HEK293 (cell line): ENCODE results near the gene PEAK3.
A peak's percentile ranks its signal among the peaks of the same experiment; 100 is the strongest.

ENCODE experiments used
- CTCF ChIA-PET: fragments of 350-600 bp; formaldehyde crosslinking; extraction: SDS; loops from one replicate; lab custom pipeline; 2021; ENCODE audit warnings: antibody characterized with exemption; lab: Yijun Ruan, JAX
- POLR2A ChIA-PET: fragments of 300-600 bp; formaldehyde crosslinking; extraction: SDS; loops from one replicate; lab custom pipeline; 2020; ENCODE audit warnings: antibody characterized with exemption, inconsistent platforms; lab: Yijun Ruan, JAX
- H3K27ac ChIP-seq: fragments of 200-500 bp; sonication (Bioruptor generic); 2 replicates; pipeline ENCODE4 v1.5.1; 2014; ENCODE audit warnings: low read depth, low read length, control low read depth, inconsistent platforms; ENCODE audit errors: extremely low read depth
- H3K36me3 ChIP-seq, 2 experiments: fragments of 200-500 bp in 1 of 2; sonication (Bioruptor generic) in 1 of 2; 1 replicate in 1 of 2; 2 replicates in 1 of 2; pipeline ENCODE4 v1.5.1; 2014 to 2017; ENCODE audit warnings: inconsistent platforms in 2 of 2, low read length in 2 of 2; ENCODE audit not compliant: control insufficient read depth in 2 of 2, insufficient read depth in 1 of 2
- H3K4me1 ChIP-seq: fragments of 200-500 bp; sonication (Bioruptor generic); 2 replicates; pipeline ENCODE4 v1.5.1; 2014; ENCODE audit warnings: mild to moderate bottlenecking, low read length, inconsistent platforms; ENCODE audit not compliant: control insufficient read depth, insufficient read depth
- H3K4me3 ChIP-seq: 2 replicates; pipeline ENCODE4 v1.5.1; 2011; ENCODE audit warnings: low read depth, mild to moderate bottlenecking, control low read depth, low read length, moderate library complexity
- H3K9me3 ChIP-seq: fragments of 200-500 bp; sonication (Bioruptor generic); 2 replicates; pipeline ENCODE4 v1.5.1; 2014; ENCODE audit warnings: low read depth, low read length, inconsistent platforms; ENCODE audit not compliant: control insufficient read depth, insufficient read depth
- GLI4 ChIP-seq: fragments of 450-650 bp; formaldehyde crosslinking; IDR thresholded peaks from 2 replicates; pipeline ENCODE4 v1.5.1; 2016; ENCODE audit warnings: missing biosample characterization, missing genetic modification characterization
- KLF16 ChIP-seq: fragments of 450-650 bp; formaldehyde crosslinking; IDR thresholded peaks from 2 replicates; pipeline ENCODE4 v1.5.1; 2017; ENCODE audit warnings: missing biosample characterization, missing genetic modification characterization
- KLF9 ChIP-seq: fragments of 450-650 bp; formaldehyde crosslinking; IDR thresholded peaks from 2 replicates; pipeline ENCODE4 v1.5.1; 2016; ENCODE audit warnings: missing biosample characterization, missing genetic modification characterization, low read depth
- RBAK ChIP-seq: fragments of 450-650 bp; formaldehyde crosslinking; IDR thresholded peaks from 2 replicates; pipeline ENCODE4 v1.5.1; 2016; ENCODE audit warnings: missing biosample characterization, missing genetic modification characterization
- SP3 ChIP-seq: fragments of 450-650 bp; formaldehyde crosslinking; IDR thresholded peaks from 2 replicates; pipeline ENCODE4 v1.5.1; 2016; ENCODE audit warnings: missing biosample characterization, missing genetic modification characterization
- ZBTB44 ChIP-seq: fragments of 450-650 bp; IDR thresholded peaks from 2 replicates; pipeline ENCODE4 v1.5.1; 2018; ENCODE audit warnings: missing biosample characterization, mild to moderate bottlenecking, missing genetic modification characterization
- ZFP37 ChIP-seq: fragments of 450-650 bp; formaldehyde crosslinking; IDR thresholded peaks from 2 replicates; pipeline ENCODE4 v1.5.1; 2016; ENCODE audit warnings: missing biosample characterization, missing genetic modification characterization
- ZNF146 ChIP-seq: fragments of 450-650 bp; formaldehyde crosslinking; IDR thresholded peaks from 2 replicates; pipeline ENCODE4 v1.5.1; 2016; ENCODE audit warnings: missing biosample characterization, missing genetic modification characterization
- ZNF292 ChIP-seq: fragments of 450-650 bp; formaldehyde crosslinking; IDR thresholded peaks from 2 replicates; pipeline ENCODE4 v1.5.1; 2016; ENCODE audit warnings: low read depth, missing biosample characterization, missing genetic modification characterization, borderline replicate concordance
- ZNF391 ChIP-seq: fragments of 450-650 bp; formaldehyde crosslinking; IDR thresholded peaks from 2 replicates; pipeline ENCODE4 v1.5.1; 2016; ENCODE audit warnings: low read depth, missing biosample characterization, missing genetic modification characterization, borderline replicate concordance
- ZNF404 ChIP-seq: fragments of 450-650 bp; formaldehyde crosslinking; IDR thresholded peaks from 2 replicates; pipeline ENCODE4 v1.5.1; 2017; ENCODE audit warnings: missing biosample characterization, missing genetic modification characterization
- ZNF610 ChIP-seq: fragments of 450-650 bp; formaldehyde crosslinking; IDR thresholded peaks from 2 replicates; pipeline ENCODE4 v1.5.1; 2016; ENCODE audit warnings: missing biosample characterization, missing genetic modification characterization, borderline replicate concordance
- ZNF629 ChIP-seq: fragments of 450-650 bp; formaldehyde crosslinking; IDR thresholded peaks from 2 replicates; pipeline ENCODE4 v1.5.1; 2017; ENCODE audit warnings: missing biosample characterization, missing genetic modification characterization
- ZNF837 ChIP-seq: fragments of 450-650 bp; formaldehyde crosslinking; IDR thresholded peaks from 2 replicates; pipeline ENCODE4 v1.5.1; 2016; ENCODE audit warnings: missing biosample characterization, missing genetic modification characterization
- TF ChIP-seq, protein P1 (sequence below): fragments of 450-650 bp; formaldehyde crosslinking; IDR thresholded peaks from 2 replicates; pipeline ENCODE4 v1.5.1; 2016; ENCODE audit warnings: missing biosample characterization, missing genetic modification characterization
- TF ChIP-seq, protein P2 (sequence below): fragments of 450-650 bp; formaldehyde crosslinking; IDR thresholded peaks from 2 replicates; pipeline ENCODE4 v1.5.1; 2016; ENCODE audit warnings: missing biosample characterization, missing genetic modification characterization
- TF ChIP-seq, protein P3 (sequence below): fragments of 450-650 bp; formaldehyde crosslinking; IDR thresholded peaks from 2 replicates; pipeline ENCODE4 v1.5.1; 2017; ENCODE audit warnings: missing biosample characterization, missing genetic modification characterization

PEAK3 gene

DNA sequence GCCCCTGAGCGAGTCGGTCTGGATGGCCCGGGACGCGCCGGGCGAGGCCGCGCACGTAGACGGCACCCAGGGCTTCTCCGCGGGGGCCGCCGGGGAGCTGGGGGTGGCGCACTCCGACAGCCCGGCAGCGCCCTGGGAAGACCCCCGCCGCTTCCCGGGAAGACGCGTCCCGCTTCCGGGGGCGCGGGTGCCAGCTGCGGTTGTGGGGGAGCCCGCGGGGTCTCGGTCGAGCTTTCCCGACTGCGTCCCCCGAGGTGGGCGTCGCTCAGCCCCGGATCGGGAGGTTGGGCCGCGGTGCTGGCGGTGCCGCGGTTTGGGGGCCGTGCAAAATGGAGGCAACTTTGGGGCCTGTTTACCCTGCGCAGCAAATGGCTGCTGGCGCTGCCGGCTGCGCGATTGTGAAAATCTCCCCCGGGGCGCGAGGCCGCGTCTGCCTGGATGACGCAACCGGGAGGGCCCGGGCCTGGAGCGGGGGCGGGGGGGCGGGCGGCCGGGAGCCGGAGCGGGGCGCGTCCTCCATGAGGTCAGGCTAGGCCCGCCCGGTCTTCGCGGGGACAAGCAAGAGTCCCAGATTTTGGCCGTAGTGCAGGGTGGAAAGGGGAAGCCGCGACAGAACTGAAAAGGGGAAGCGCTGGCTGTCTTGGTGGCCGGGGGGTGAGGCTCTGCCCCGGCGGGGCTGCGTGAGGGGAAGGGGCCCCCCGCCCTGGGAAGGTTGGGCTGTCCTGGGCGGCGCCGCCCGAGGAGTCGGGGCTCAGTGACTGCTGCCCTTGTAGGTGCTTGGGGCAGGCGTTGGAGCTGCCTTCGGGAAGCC is 11.3 kb downstream of the PEAK3 start (continued):
- TF ChIP-seq, protein P1, sequence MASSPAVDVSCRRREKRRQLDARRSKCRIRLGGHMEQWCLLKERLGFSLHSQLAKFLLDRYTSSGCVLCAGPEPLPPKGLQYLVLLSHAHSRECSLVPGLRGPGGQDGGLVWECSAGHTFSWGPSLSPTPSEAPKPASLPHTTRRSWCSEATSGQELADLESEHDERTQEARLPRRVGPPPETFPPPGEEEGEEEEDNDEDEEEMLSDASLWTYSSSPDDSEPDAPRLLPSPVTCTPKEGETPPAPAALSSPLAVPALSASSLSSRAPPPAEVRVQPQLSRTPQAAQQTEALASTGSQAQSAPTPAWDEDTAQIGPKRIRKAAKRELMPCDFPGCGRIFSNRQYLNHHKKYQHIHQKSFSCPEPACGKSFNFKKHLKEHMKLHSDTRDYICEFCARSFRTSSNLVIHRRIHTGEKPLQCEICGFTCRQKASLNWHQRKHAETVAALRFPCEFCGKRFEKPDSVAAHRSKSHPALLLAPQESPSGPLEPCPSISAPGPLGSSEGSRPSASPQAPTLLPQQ: peak; percentile 88
- TF ChIP-seq ZBTB44: no peak
- TF ChIP-seq ZFP37 (tag by site-specific recombination): no peak

- ChIA-PET POLR2A (interaction anchor here (1.4 to 3.4 kb wide), 2 partner anchors 31 to 206 kb away, joined by 3 to 18 read pairs; partner anchors contain the start of gene GADD45B), CTCF (interaction anchor here (0.6 kb wide), 2 partner anchors 10 to 424 kb away, joined by 3 read pairs; no protein-coding TSS in a partner anchor)
- H3K9me3 ChIP-seq: no peaks in the 10 kb centered on the region
- 0 out of 2 replicates have a peak, but pooled peaks have one; percentile 43 for TF ChIP-seq ZNF292 (tag by site-specific recombination)
- no peak for TF ChIP-seq ZNF404 (tag by site-specific recombination)
- TF ChIP-seq SP3: peak; percentile 18
- 0 out of 2 replicates have a peak, but pooled peaks have one; percentile 13 for TF ChIP-seq ZNF610
- no peak for TF ChIP-seq ZNF146 (tag by site-specific recombination)
- TF ChIP-seq ZNF837 (tag by site-specific recombination): 0 out of 2 replicates have a peak, but pooled peaks have one; percentile 13
- peak; percentile 28 for TF ChIP-seq KLF9 (tag by site-specific recombination)
- TF ChIP-seq GLI4 (tag by site-specific recombination): peak; percentile 47; the same call in 1 of the 2 replicates
- TF ChIP-seq, protein P2, sequence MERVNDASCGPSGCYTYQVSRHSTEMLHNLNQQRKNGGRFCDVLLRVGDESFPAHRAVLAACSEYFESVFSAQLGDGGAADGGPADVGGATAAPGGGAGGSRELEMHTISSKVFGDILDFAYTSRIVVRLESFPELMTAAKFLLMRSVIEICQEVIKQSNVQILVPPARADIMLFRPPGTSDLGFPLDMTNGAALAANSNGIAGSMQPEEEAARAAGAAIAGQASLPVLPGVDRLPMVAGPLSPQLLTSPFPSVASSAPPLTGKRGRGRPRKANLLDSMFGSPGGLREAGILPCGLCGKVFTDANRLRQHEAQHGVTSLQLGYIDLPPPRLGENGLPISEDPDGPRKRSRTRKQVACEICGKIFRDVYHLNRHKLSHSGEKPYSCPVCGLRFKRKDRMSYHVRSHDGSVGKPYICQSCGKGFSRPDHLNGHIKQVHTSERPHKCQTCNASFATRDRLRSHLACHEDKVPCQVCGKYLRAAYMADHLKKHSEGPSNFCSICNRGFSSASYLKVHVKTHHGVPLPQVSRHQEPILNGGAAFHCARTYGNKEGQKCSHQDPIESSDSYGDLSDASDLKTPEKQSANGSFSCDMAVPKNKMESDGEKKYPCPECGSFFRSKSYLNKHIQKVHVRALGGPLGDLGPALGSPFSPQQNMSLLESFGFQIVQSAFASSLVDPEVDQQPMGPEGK (tag by site-specific recombination): no peak
- H3K27ac ChIP-seq: peak overlapping the region; percentile 98
- H3K4me1 ChIP-seq: 0 out of 2 replicates have a peak, but pooled peaks cover 5% of the 10 kb centered on the region
- H3K4me3 ChIP-seq: peak overlapping the region; percentile 99
- H3K36me3 ChIP-seq: peaks cover 6 to 28% of the 10 kb centered on the region in 2 experiments; a peak in 2 of 3 replicates
These were observed 11.9 kb downstream of the PEAK3 start for GRCh38 chr19:2270157-2270422.

DNA sequence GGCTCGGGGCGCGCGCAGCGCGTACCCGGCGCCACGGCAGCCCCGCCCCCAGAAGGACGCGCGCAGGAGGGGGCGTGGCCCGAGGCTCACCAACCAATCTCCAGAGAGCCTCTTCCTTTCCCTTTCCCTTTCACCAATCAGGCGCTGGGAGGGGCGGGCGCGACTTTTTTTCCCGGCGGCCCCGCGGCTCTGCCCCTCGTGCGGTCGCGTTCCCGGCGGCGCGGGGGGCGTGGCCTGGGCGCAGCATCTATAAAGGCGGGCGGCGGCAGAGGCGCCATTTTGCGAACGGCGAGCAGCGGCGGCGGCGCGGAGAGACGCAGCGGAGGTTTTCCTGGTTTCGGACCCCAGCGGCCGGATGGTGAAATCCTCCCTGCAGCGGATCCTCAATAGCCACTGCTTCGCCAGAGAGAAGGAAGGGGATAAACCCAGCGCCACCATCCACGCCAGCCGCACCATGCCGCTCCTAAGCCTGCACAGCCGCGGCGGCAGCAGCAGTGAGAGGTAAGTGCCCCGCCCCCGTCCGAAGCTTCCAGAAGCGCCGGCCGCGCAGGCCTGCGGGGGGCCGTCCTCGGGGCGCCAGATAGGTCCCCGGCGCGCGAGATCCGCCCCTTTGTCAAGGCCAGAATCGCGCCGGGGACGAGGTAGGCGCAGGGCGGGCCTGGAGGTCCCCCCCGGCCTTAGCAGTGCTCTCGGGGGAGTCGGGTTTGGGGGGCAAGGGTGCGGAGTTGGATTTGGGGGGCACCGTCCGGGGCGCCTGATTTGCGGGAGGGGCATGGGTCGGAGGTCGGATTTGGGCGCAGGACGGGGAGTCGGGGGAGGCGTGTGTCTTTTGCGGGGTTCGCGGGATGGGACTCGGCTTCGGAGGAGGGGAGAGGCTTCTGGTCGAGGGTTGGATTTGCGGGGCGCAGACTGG is 12.5 kb downstream of the PEAK3 start:
- Histone ChIP-seq H3K9me3 (no peaks in the 10 kb centered on the region), H3K36me3 (peaks cover 6 to 28% of the 10 kb centered on the region in 2 experiments; a peak in 2 of 3 replicates), H3K4me1 (0 out of 2 replicates have a peak, but pooled peaks cover 5% of the 10 kb centered on the region), H3K4me3 (peak overlapping the region; percentile 99), H3K27ac (peak overlapping the region; percentile 98)
- ChIA-PET POLR2A (interaction anchor here (1.4 to 3.4 kb wide), 2 partner anchors 31 to 207 kb away, joined by 3 to 18 read pairs; partner anchors contain the start of gene GADD45B), CTCF (interaction anchor here (0.6 kb wide), 2 partner anchors 10 to 424 kb away, joined by 3 read pairs; no protein-coding TSS in a partner anchor)
- TF ChIP-seq, protein P2 (tag by site-specific recombination): peak; percentile 51; the same call in 1 of the 2 replicates
- TF ChIP-seq KLF16 (peak; percentile 76), RBAK (tag by site-specific recombination) (0 out of 2 replicates have a peak, but pooled peaks have one; percentile 11), ZNF629 (tag by site-specific recombination) (peak; percentile 28; the same call in 1 of the 2 replicates), ZNF391 (tag by site-specific recombination) (peak; percentile 38; the same call in 1 of the 2 replicates)
- TF ChIP-seq, protein P3, sequence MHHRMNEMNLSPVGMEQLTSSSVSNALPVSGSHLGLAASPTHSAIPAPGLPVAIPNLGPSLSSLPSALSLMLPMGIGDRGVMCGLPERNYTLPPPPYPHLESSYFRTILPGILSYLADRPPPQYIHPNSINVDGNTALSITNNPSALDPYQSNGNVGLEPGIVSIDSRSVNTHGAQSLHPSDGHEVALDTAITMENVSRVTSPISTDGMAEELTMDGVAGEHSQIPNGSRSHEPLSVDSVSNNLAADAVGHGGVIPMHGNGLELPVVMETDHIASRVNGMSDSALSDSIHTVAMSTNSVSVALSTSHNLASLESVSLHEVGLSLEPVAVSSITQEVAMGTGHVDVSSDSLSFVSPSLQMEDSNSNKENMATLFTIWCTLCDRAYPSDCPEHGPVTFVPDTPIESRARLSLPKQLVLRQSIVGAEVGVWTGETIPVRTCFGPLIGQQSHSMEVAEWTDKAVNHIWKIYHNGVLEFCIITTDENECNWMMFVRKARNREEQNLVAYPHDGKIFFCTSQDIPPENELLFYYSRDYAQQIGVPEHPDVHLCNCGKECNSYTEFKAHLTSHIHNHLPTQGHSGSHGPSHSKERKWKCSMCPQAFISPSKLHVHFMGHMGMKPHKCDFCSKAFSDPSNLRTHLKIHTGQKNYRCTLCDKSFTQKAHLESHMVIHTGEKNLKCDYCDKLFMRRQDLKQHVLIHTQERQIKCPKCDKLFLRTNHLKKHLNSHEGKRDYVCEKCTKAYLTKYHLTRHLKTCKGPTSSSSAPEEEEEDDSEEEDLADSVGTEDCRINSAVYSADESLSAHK (tag by site-specific recombination): 0 out of 2 replicates have a peak, but pooled peaks have one; percentile 9
- TF ChIP-seq, protein P1: no peak
